Measurements from ENCODE around the gene WDR54. TPM values are rescaled to one million over a fixed set of nuclear protein-coding genes. Genes with fewer than 3 reads are reported as not detected.
A peak's percentile ranks its signal among the peaks of the same experiment; 100 is the strongest.

The WDR54 gene
- total and polyA plus RNA-seq, 7 donors, result 0.52 to 2.4 (median 1.5) TPM

- ATAC-seq, result no peak
- Histone ChIP-seq H3K9me3 (no peaks in the 10 kb centered on the region), H3K27ac (no peak overlapping the region), H3K27me3 (ENCODE audit: insufficient read depth in 3 of 3, low read length in 2 of 3) (no peaks in the 10 kb centered on the region), H3K36me3 (ENCODE audit: insufficient read depth in 1 of 2, low read depth in 1 of 2) (peaks cover 0 to 43% of the 10 kb centered on the region in 2 donors), H3K4me3 (no peak overlapping the region), H3K4me1 (no peaks in the 10 kb centered on the region)
- WGBS, 3 donors, result 81 to 84% (median 84%) methylated on average over 11 of the region's 11 CpGs
- intact Hi-C loops (cut with DNase I), result no loop called here
- TF ChIP-seq CTCF (IDR thresholded peaks at IDR 0.05), result no peak
- DNase-seq, result no peak
These were observed 9.0 kb downstream of the WDR54 start for GRCh38 chr2:74430502-74430901.

DNA sequence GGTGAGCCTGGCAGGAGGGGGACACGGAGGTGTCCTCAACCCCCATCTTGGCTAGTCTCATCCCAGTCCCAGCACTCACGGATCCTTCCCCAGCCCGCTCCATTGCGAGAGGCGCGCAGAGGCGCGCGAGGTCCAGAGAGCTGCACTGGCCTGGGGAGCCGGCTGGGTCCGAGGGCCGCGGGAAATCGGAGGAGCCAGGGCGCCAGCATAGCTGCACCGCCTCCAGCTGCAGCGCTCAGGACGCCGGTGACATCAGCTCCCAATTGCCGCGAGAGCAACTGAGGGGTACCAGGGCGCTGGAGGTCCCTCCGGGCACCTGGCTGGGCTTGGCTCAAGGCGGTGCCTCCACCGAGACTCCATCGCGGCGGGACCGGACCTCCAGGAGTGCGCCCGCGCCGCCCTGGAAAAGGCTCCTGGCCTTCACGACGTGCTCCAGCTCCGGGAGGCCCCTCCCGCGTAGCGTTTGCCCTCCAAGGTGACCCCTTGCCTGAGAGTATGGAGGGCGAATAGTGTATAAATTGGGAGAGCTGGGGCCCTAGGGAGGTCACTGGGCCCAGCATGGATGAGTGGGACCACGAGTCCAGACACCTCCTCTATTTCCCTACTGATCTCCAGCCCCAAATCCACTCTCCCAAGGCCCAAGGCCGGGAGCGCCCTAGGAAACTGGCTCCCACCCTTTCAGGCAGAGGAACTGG lies 14.7 kb downstream of the WDR54 start:
- peaks cover 0 to 11% of the 10 kb centered on the region in 2 donors for H3K36me3 ChIP-seq (ENCODE audit: insufficient read depth in 1 of 2, low read depth in 1 of 2)
- peak overlapping the region; percentile 7 for H3K4me3 ChIP-seq
- no peaks in the 10 kb centered on the region for H3K9me3 ChIP-seq
- no peaks in the 10 kb centered on the region for H3K4me1 ChIP-seq
- WGBS, 3 donors, result 46 to 67% (median 49%) methylated on average over 42 to 43 of the region's 43 CpGs
- no peak for DNase-seq
- no peak for ATAC-seq
- TF ChIP-seq CTCF (IDR thresholded peaks at IDR 0.05), result no peak
- no peak overlapping the region for H3K27ac ChIP-seq
- intact Hi-C loops (cut with DNase I), result no loop called here
- H3K27me3 ChIP-seq (ENCODE audit: insufficient read depth in 3 of 3, low read length in 2 of 3), result peaks cover 0 to 12% (median 6%) of the 10 kb centered on the region in 3 donors

GRCh38 chr2:74436848-74437695 lies 15.5 kb downstream of the WDR54 start:
- Histone ChIP-seq H3K27ac (no peak overlapping the region), H3K4me3 (peak overlapping the region; percentile 7), H3K27me3 (ENCODE audit: insufficient read depth in 3 of 3, low read length in 2 of 3) (peaks cover 0 to 14% (median 14%) of the 10 kb centered on the region in 3 donors), H3K9me3 (no peaks in the 10 kb centered on the region), H3K36me3 (ENCODE audit: insufficient read depth in 1 of 2, low read depth in 1 of 2) (peaks cover 0 to 3% of the 10 kb centered on the region in 2 donors), H3K4me1 (no peaks in the 10 kb centered on the region)
- intact Hi-C loops (cut with DNase I), result no loop called here
- ATAC-seq (no peak), DNase-seq (no peak)
- 60 to 68% (median 64%) methylated on average over 6 of the region's 6 CpGs for WGBS, 3 donors
- TF ChIP-seq CTCF (IDR thresholded peaks at IDR 0.05), result no peak

GRCh38 chr2:74438248-74438647 lies 16.7 kb downstream of the WDR54 start:
- Histone ChIP-seq H3K9me3 (no peaks in the 10 kb centered on the region), H3K36me3 (ENCODE audit: insufficient read depth in 1 of 2, low read depth in 1 of 2) (no peaks in the 10 kb centered on the region), H3K27ac (no peak overlapping the region), H3K27me3 (ENCODE audit: insufficient read depth in 3 of 3, low read length in 2 of 3) (peaks cover 0 to 24% (median 19%) of the 10 kb centered on the region in 3 donors), H3K4me1 (no peaks in the 10 kb centered on the region), H3K4me3 (no peak overlapping the region)
- 83 to 93% (median 92%) methylated on average over 1 of the region's 1 CpG for WGBS, 3 donors
- no peak for ATAC-seq
- intact Hi-C loops (cut with DNase I), result no loop called here
- no peak for DNase-seq
- TF ChIP-seq CTCF (IDR thresholded peaks at IDR 0.05), result no peak
